H1 (cell line): ENCODE measurements around the gene OPCML. TPM values are rescaled to one million over a fixed set of nuclear protein-coding genes. Genes with fewer than 3 reads are reported as not detected.

Experiments used
- CHD1 ChIP-seq: IDR thresholded peaks from 2 replicates; pipeline ENCODE4 v1.6.1; 2012; ENCODE audit warnings: low read depth, low read length, improper control_type of control experiment
- EGR1 ChIP-seq: IDR thresholded peaks from 2 replicates; pipeline ENCODE4 v1.6.1; 2011; ENCODE audit warnings: low read depth, low read length, borderline replicate concordance
- JUND ChIP-seq: IDR thresholded peaks from 2 replicates; pipeline ENCODE4 v1.6.1; 2011; ENCODE audit warnings: mild to moderate bottlenecking, improper control_type of control experiment, low read length
- MAFK ChIP-seq: IDR thresholded peaks from 2 replicates; pipeline ENCODE4 v1.6.1; 2012; ENCODE audit warnings: low read depth, mild to moderate bottlenecking, improper control_type of control experiment, low read length
- SUZ12 ChIP-seq: fragments of 200-600 bp; sonication (generic); IDR thresholded peaks from 2 replicates; pipeline ENCODE4 v1.6.1; 2012; ENCODE audit warnings: mild to moderate bottlenecking, inconsistent platforms, low read length, moderate library complexity, mixed read lengths
- polyA plus RNA-seq, 7 experiments: library from polyadenylated mRNA; depleted of rRNA in 3 of 7; stranded (reverse) in 5 of 7; unstranded in 2 of 7; fragments of >200 nt in 5 of 7; fragments of 200-250 nt in 2 of 7; gene quantifications; 1 replicate in 5 of 7; 2 replicates in 1 of 7; 4 replicates in 1 of 7; pipeline versions ENCODE4 v1.2.1 to v1.2.3, GENCODE V29; 2011 to 2013; ENCODE audit warnings: missing spikeins in 2 of 7, mixed read lengths in 2 of 7
- total RNA-seq: library from RNA; stranded (reverse); fragmentation: NEBNext Ultra II Directional; extraction: Animal tissue kit (Norgen Biotek cat#: 25700); gene quantifications from 2 replicates; pipeline ENCODE4 v1.2.1, GENCODE V29; 2021

OPCML gene
- total and polyA plus RNA-seq, 2 of the 8 experiments (the other 6 are each of a cell fraction or from before 2014, with no cell fraction given) = 2.3 to 3.1 TPM

- no peak for TF ChIP-seq SUZ12
- TF ChIP-seq MAFK = no peak
- TF ChIP-seq JUND = no peak
- TF ChIP-seq CHD1 = no peak
- TF ChIP-seq EGR1 = no peak
These were observed 883.5 kb downstream of the OPCML start (continued) for GRCh38 chr11:132648851-132649250.
